C4-2B (cell line): ENCODE results near the gene B3GAT2.

Experiments used
- H3K27ac ChIP-seq: fragments of 450-650 bp; 2 replicates; pipeline ENCODE4 v1.5.1; 2017
- ZFX ChIP-seq: fragments of 450-650 bp; IDR thresholded peaks from 2 replicates; pipeline ENCODE4 v1.6.1; 2017
- TF ChIP-seq, protein P1 (sequence below): fragments of 450-650 bp; conservative IDR thresholded peaks from 2 replicates; pipeline ENCODE4 v1.5.1; 2017; ENCODE audit warnings: mild to moderate bottlenecking

Gene B3GAT2

DNA sequence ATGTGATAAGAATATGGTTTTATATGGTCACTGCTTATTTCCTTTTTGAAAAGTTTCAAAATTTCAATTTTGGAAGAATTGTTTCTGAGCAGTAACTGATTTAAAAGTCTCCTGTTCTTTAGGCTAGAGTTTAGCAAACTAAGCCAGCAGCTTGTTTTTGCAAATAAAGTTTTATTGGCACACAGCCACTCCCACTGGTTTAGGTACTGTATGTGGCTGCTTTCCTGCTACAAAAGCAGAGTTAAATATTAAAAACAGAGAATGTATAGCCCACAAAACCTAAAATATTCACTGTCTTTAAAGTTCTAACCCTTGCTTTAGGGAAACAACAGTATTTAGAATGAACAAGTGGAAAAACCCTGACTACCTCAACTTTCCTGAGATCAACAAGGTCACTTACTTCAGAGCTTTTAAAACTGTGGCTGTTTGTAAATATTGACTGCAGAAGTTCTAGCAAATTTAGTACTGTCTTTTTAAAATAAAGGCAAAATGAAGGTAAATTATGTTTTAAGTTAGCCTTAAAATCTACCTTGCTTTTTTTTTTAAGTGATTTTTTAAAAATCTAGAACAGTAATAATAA is 104.1 kb downstream of the B3GAT2 start:
- no peak overlapping the region for H3K27ac ChIP-seq

DNA sequence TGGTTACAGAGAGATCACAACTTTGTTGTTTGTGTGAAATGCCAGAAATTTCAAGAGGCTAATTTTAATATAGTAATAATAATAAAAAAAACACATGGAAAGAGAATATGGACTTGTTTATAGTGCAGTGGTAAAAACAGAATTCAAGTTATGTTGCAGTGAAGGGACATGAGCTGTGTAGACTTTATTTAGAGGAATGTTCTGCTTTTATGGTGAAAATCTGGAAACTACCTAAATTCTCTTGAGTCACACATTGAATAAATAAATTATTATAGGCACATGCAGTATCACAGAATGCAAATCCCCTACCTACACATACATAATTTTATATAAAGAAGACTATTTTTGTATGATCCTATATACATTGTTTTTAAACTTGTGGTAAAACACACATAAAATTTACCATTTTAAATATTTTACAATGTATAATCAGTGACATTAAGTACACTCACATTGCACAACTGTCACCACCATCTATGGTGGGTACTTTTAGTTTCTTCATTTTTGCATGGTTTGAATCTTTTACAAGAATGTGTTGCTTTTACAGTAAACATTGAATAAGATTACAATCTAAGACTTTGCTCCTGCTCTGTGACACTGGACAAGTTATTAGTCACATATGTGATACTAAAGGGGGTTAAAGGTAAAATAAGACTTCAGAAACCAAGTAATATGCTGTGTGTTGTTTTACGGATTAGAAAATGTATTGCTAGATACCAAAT is 107.4 kb downstream of the B3GAT2 start:
- no peak overlapping the region for H3K27ac ChIP-seq
- TF ChIP-seq, protein P1, sequence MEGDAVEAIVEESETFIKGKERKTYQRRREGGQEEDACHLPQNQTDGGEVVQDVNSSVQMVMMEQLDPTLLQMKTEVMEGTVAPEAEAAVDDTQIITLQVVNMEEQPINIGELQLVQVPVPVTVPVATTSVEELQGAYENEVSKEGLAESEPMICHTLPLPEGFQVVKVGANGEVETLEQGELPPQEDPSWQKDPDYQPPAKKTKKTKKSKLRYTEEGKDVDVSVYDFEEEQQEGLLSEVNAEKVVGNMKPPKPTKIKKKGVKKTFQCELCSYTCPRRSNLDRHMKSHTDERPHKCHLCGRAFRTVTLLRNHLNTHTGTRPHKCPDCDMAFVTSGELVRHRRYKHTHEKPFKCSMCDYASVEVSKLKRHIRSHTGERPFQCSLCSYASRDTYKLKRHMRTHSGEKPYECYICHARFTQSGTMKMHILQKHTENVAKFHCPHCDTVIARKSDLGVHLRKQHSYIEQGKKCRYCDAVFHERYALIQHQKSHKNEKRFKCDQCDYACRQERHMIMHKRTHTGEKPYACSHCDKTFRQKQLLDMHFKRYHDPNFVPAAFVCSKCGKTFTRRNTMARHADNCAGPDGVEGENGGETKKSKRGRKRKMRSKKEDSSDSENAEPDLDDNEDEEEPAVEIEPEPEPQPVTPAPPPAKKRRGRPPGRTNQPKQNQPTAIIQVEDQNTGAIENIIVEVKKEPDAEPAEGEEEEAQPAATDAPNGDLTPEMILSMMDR = no peak
- TF ChIP-seq ZFX = no peak

More for the DNA sequence above, 104.1 kb downstream of the B3GAT2 start:
- TF ChIP-seq, protein P1 = no peak
- no peak for TF ChIP-seq ZFX

DNA sequence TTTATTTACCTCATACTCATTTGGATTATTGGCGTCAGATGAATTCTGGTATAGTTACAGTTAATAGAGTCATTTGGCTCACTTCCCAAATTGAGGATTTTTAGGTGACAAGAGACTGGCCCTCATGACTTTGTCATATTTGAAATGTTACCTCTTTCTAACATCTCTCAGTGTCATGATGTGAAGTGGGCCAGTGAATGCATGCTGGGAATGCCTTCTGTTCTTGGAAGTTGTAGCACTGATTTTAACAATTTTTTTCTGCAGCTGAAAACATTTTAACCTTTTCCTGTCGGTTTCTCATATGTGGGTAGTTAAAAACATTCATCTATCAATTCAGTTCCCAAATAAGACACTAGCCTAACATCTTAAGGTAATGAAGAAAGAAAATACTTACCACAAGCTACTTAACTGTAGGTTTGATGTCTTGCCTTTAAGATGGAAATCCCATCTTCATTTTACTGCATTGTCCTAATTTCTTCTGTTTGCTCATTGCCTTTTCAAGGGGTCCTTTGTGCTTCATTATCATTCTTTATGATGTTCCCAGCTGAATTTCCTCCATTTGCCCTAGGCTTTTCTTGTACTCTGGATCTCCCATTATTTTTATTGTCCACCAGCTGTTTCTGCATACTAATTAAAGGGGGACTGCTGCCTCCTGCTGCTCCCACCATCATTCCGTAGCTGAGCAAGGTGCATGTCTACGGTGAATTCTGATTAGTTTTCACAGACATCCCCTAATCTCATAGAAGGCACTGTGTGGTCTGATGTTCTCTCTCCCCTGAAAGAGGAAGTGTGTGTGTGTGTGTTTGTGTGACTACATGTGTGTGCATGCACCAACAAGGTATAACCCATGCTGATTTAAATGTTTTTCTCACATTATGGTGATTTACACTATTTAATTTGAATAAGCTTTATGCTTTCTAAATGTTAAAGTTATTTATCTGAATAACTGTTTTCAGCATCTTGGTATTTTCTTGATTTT is 109.5 kb downstream of the B3GAT2 start:
- no peak overlapping the region for H3K27ac ChIP-seq
- TF ChIP-seq ZFX = no peak
- TF ChIP-seq, protein P1 = no peak

DNA sequence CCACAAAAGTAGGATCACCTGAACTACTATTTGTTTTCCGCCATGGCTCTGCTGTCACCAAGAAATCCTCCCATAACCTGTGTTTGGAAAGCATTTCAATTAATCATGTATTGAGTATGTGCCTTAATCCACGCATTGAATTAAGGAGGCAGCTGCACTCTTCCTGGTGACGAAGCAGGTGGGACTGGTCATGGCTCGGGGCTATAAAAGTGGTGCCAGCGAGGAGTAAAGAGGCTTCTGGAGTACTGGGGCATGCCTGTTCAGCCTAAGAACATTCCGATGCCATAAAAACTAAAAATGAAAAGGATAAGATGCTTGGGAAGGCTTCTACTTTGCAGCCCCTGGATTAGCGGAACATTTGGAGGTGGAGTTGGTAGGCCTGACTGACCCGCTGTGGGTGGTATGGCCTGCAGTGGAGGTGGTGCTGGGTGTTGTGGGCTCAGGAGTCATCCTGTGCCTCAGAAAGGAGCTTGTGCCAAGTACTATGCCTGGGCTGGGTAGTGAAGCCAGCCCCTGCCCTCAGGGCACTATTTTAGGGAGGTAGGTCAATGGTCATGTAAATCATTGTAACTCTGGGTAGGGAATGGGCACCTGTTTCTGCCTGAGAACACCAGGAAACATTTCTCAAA is 110.5 kb downstream of the B3GAT2 start:
- no peak overlapping the region for H3K27ac ChIP-seq
- no peak for TF ChIP-seq ZFX
- TF ChIP-seq, protein P1 = no peak

DNA sequence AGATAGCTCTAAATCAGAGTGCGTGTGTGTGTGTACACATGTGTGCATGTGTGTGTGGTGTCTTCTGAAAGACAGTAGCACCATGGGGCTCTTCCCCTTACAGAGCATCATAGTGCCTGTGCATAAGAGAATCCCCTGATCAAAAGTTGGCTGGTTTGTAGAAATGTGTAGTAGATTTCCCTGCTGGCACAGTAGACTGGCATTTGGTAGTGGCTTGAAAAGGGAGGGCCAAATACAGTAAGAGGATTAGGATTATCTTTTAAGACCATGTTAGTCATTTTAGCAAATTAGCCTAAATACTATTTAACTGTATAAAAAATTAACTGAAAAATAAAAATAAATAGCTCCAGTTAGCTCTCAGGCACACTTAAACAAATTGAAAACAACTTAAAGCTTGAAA is 112.6 kb downstream of the B3GAT2 start:
- TF ChIP-seq ZFX = no peak
- TF ChIP-seq, protein P1 = no peak
- no peak overlapping the region for H3K27ac ChIP-seq

DNA sequence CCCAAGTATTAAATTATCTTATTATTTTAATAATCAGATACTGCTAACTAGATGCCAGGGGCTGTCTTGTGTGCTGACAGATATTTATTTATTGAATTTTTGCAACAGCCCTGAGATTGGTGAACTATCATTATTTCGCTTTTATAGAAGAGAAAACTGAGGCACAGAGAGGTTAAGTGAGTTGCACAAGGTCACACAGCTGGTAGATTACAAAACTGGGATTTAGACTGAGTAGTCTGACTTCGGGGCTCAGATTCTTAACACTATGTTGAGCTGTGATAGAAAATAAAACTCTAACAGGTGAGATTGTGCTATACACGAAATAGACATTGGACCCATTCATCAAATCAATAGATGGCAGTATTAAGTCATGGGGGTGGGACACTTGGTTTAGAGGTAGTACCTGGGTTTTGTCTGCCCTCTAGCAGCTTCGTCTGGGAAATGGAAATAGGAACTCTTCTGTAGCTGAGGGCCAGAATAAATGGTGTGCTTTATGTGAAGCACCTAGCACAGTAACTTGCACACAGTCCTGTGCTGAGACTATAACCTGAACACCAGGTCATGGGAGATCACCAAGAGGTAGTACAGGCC is 113.4 kb downstream of the B3GAT2 start:
- no peak overlapping the region for H3K27ac ChIP-seq
- no peak for TF ChIP-seq ZFX
- TF ChIP-seq, protein P1 = peak; percentile 15
